Left ventricle myocardium superior (tissue), 1 donor: Measurements from ENCODE around the gene PRIMPOL. TPM values are rescaled to one million over a fixed set of nuclear protein-coding genes. Genes with fewer than 3 reads are reported as not detected.
"Not testable (repeated sequence)": the region's sequence is repeated elsewhere in the genome, so short reads cannot be mapped to it uniquely, and the experiment has no call there.

Source experiments
- ATAC-seq: fragments of 200-7000 bp; cut with Tn5 transposase; one replicate; pipeline ENCODE4 v1.9.1; 2020; ENCODE audit warnings: mild to moderate bottlenecking, moderate library complexity
- DNase-seq: peaks from one replicate; pipeline ENCODE4 v3.0.0-alpha.2; 2020
- intact Hi-C: fragments of 100-400 bp; cut with micrococcal nuclease; formaldehyde crosslinking; loops from one replicate; pipeline ENCODE4 v1.11.0; 2022
- total RNA-seq: library from RNA; stranded (reverse); fragmentation: NEBNext Ultra II Directional; extraction: Animal tissue kit (Norgen Biotek cat#: 25700); gene quantifications from one replicate; pipeline ENCODE4 v1.2.1, GENCODE V29; 2021
- donor health status: DM: no; HTN: yes; CAD: no; lungs with severe emphysema.

PRIMPOL gene
- total RNA-seq, 1 donor from 2014 or later = 11.4 TPM

DNA sequence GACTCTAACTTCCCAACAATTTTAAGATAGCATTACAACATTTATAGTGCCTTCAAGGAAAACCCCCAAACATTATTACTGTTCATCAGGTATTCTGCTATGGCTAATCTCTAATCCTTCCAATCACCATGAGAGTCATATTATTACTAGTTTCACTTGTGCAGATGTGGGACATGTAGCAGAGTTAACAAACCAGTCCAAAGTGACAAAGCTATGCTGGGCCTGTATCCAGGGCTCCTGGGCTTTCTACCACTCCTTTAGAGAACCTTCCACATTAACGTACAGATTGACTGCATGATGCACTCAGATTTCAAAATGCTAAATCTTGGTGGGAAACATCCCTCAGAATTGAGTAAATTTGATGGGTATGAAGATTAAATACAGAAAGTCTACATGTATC is 16.7 kb upstream of the PRIMPOL start:
- DNase-seq = no peak
- ATAC-seq = no peak
- intact Hi-C loops = no loop called here

DNA sequence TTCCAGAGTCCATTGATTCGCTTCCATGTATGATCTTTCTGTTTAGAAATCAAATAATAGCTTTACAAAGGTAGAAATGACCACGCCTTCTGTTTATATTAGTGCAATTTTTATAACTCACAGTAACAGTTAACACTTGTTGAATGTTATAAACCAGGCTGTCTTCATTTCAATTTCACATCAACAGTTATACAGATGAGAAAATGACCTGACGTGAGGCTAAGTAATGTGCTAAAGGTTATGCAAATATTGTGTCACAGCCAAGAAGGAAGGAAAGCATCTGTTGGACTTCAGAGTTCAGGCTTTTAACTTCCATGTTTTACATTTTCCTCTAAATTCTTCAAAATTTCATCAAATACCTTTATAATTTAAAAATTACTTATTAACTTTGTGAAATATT is 14.2 kb upstream of the PRIMPOL start:
- ATAC-seq (no peak), DNase-seq (no peak)
- intact Hi-C loops = no loop called here

DNA sequence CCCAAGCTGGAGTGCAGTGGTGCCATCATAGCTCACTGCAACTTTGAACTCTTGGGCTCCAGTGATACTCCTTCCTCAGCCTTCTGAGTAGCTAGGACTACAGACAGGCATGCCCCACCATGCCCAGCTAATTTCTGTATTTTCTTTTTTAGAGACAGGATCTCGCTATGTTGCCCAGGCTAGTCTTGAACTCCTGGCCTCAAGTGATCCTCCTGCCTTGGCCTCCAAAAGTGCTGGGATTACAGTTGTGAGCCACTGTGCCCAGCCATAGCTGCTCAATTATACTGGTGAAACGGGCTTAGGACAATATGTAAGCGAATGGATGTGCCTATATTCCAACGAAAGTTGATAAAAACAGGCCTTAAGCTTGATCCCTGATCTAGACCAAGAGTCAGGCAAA is 13.4 kb upstream of the PRIMPOL start:
- DNase-seq (no peak), ATAC-seq (no peak)
- intact Hi-C loops = no loop called here

DNA sequence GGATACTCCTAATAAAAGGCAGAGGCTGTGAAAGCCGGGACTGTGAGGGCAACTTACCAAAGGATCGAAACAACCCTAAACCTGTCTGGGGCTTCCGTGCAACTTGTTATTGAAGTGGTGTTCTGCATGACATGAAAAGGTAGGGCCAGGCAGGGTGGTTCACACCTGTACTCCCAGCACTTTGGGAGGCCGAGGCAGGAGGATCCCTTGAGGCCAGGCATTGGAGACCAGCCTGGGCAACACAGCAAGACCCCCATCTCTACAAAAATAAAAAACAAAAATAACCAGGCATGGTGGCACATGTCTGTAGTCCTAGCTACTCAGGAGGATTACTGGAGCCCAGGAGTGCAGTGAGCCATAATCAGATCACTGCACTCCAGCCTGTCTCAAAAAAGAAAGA is 12.6 kb upstream of the PRIMPOL start:
- DNase-seq (no peak), ATAC-seq (no peak)
- intact Hi-C loops = no loop called here

DNA sequence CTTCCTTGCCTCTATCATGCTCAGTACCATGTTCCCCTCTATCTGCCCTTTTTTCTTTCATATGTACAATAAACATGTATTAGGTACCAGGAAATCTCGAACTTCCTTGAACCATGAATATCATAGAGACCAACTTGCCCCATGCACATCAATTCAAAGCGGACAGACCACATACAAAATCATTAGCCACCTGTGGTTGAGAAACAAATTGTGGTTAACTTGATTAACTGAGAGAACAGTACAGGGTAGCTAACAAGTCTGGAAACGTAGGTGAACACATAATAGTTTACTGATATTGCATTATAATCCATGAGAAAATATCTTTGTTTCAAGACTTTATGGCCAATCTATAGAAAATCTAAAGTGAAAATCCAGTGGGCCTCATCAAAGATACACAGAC is 8.5 kb upstream of the PRIMPOL start:
- no peak for DNase-seq
- intact Hi-C loops = no loop called here
- no peak for ATAC-seq

DNA sequence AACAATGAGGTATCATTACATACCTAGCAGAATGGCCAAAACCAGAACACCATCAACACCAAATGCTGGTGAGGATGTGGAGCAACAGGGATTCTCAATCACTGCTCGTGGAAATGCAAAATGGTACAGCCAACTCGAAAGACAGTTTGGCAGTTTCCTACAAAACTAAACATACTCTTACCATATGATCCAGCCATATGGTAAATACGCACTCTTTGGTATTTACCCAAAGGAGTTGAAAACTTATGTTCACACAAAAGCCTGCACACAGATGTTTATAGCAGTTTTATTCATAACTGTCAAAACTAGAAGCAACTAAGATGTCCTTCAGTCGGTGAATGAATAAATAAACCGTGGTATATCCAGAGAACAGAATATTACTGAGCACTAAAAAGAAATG is 8.1 kb upstream of the PRIMPOL start:
- intact Hi-C loops = no loop called here
- ATAC-seq (no peak), DNase-seq (no peak)

DNA sequence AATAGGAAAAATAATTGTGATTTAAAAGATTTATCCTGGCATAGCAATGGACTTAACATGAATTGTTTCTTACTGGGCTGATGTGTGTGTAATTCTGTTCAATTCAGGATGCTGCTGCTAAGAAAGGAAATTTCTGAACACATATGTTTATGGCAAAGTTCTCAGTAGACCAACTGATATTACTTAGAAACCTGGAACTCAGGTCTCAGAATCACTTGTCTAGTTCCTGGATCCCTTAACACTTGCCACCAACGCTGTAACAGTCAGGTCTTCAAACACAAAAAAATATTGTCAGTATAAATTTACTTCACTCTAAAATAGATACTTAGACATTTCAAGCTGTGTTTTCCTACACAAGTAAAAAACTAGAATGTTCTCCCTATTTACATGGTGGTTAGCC is 5.8 kb upstream of the PRIMPOL start:
- intact Hi-C loops = no loop called here
- ATAC-seq (no peak), DNase-seq (no peak)

DNA sequence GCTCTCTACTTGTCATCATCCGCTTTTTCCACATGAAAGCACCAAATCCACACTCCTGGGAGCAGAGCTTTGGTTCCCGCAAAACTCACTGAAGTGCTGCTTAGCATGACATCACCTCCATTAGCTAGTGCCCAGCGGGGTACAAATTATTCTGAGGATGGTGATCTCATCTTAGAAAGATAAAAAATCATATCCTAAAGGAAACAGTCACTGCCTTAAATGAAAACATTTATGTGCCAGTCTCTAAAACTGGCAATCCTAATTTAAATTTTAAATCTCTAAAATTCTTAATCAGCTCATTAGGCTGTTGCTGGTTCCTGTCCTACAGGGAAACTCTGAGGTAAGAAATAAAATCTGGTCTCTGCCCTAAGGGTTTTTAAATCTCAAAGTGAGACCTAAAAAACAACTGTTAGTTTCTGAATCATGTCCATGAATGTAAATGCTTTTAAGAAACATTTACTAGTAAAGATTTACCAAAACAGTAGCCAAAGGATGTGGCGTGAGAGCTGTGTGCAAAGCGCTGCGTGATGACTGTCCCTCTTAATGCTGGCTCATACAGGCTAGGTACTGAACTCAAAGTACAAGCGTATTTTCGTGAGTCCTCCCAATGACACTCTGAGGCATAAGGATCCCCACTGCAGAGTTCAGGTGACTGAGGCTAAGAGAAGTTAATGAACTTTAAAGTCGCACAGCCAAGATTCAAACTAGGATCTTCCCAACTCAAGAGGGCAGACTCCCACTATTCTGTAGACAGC is 4.8 kb upstream of the PRIMPOL start:
- DNase-seq = no peak
- intact Hi-C loops = no loop called here
- ATAC-seq = no peak

DNA sequence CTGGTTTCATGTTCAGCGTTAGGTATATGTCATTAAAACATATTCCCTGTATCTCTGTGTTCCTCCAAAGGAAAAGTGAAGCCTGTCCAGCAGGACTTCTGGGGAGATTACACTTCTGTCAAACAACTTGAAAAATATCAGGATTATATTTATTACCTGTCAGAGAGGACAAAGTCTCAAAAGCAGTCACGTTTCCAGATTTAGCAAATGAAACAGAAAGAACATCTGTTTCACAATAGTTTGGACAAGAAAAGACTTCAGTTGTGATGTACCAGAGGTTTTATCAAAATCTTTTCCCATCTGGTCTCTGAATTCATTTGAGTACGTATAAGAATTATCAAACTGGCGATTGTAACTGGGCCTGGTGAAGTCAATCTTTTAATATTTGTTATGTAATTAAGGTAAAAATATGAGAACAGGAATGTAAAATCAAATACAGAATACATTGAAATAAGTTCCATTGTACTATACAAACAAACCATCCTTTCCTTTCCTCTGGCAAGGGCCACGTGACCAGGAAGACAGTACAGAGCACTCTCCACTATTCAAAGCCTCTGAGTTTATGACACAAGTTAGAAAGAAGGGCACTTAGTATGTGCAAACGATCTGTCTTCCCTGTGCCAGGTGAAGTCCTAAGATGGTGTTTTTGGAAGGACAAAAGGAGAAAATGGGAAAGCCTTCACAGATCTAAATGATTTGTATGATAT is 3.5 kb upstream of the PRIMPOL start:
- DNase-seq (no peak), ATAC-seq (no peak)
- intact Hi-C loops = no loop called here

DNA sequence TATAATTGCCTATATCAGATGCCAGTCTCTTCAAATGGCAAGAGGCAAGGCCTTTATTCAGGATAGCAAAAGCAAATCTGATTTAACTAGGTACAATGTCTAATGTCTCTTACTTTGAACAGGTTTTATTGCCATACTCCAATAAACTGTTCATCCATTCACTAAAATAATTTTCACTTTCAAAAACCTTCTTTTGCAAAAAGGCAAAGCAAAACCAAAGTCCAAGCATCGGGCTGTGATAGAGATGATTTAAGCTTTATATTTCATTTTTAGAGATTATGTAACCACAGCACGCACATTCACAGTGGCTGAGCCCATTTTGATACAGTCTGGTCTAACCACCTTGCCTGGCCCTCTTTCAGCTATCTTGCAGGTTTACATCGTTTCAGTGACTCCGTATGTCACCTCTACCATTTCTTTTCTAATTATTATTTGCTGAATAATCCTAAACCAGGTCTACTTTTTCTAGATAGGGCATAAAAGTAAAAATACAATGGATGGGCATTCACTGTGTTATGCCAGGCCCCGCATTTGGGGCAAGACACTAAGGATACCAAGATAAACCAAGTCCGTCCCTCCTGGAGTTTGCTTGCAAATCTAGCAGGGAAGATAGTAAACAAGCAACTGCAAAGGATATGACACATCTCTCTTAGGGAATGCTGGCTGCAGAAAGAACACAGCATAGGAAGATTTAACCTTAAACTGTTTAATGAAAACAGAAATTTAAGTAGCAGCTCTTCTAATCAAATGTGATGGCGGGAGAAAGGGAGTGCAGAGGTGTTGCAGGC is 2.1 kb upstream of the PRIMPOL start:
- intact Hi-C loops = no loop called here
- DNase-seq = no peak
- ATAC-seq = no peak

DNA sequence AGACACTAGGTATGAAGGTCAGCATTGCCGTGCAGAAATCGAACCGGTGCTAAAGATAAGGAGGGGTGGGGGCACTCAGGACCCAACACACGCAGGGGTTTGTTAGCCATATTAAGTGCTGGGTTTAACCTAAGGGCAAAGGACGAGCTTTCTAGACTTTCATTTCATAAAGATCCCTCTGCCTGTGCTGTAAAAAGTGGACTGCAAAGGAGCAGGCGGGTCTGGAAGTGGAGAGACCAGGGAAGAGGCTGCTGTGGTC is 1.6 kb upstream of the PRIMPOL start:
- DNase-seq = no peak
- ATAC-seq = no peak
- intact Hi-C loops = no loop called here

DNA sequence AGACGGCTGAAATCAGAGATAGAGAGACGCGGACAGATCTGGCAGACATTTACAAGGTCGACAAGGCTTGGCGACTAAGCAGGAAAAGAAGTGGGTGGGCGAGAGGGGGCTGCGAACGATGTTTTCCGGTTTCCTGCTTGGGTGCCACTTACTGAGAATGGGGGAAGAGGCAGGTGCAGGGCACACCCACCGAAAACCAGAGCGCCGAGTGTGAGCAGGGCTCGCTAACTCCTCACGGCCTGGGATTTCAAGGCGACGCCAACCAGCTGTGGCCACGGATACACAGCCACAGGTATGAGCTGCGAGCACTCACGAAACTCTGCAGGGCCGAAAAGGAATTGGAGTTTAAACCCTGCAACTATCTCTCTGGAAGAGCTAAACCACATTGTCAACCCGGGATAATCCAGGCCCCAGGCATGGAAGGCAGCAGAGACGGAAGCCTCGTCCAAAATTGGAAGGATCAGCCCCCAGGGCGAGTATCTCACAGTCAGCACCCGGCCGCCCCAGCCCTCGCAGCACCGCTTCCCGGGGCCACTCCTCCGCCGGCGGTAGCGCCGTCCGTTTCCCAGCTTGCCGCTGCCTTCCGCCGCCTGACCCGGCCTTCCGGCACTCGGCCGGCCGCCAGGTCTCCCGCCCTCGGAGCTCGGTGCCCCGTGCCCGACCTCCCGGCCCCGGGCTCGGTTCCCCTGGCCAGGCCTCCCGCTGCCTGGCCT is 1.1 kb upstream of the PRIMPOL start:
- peak; percentile 70 for ATAC-seq
- intact Hi-C loops = no loop called here
- peak; percentile 84 for DNase-seq

DNA sequence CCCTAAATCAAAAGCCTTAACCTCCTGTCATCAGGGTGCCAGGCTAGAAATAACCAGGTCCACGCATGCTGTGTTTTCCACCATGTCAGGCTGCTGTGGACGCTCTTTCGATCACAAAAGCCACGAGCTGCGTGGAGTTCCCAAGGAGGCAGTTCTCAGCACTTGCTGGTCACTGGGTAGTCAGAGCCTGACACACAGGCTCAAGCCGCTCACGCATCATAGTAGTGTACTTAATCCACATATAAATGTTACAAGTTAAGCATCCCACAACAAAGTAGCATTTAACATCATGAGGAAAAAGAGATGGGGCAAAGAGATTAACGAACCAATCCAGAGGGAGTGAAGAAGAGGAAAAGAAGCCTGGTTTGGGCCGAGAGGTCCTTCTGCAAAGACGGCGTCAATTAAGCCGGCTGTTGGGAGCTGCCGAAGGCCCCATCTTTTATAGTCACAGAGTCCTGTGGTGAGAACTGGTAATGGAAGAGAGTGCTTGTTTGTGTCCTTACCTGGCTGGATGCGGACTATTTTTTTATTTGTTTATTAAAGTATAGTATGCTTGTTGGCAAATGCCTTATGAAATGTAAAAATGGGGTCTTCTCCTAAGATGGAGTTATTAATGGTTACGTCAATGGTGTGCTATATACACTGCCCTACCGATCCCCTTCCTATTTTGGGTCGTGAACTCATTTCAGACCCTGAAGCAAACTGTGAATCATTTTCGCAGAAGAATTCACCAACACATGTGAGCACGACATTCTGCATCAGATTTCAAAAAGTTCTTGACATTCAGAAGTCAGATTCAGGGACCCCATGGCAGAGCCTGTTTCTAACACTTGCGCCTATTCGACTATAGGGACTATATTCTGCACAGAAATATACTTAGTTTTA is 675 bp downstream of the PRIMPOL start:
- intact Hi-C loops = no loop called here
- DNase-seq (no peak), ATAC-seq (peak; percentile 7)

DNA sequence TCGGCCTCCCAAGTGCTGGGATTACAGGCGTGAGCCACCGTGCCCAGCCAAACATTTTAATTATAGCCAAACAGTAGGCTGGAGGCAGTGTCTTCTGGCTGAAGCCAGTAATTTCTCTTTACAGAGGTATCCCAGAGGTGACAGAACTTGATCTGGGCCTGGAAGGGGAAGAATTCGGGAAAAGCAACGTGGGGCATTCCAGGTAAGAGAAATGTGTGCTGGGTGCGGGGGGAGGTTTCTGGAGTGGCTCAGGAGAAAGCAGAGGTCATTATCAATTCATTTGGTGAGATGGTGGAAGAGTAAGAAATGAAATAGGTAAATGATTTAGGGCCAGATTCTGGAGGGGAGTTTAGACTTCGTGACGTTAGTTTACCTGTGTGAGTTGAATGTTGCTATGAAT is 2.4 kb downstream of the PRIMPOL start:
- ATAC-seq = no peak
- no peak for DNase-seq
- intact Hi-C loops = no loop called here

DNA sequence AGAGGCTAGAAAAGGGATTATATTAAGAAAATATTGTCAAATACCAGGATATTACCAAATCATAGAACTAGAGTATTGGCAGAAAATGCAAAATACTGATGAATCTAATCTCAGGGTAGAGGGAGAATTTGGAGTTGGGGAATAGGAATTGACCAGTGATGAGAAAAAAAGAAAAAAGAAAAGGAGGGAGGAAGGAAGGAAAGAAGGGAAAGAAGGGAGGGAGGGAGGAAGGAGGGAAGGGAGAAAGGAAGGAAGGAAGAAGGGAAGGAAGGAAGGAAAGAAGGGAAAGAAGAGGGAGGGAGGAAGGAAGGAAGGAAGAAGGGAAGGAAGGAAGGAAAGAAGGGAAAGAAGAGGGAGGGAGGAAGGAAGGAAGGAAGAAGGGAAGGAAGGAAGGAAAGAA is 3.1 kb downstream of the PRIMPOL start:
- DNase-seq, intact Hi-C loops, ATAC-seq: not testable (repeated sequence)

DNA sequence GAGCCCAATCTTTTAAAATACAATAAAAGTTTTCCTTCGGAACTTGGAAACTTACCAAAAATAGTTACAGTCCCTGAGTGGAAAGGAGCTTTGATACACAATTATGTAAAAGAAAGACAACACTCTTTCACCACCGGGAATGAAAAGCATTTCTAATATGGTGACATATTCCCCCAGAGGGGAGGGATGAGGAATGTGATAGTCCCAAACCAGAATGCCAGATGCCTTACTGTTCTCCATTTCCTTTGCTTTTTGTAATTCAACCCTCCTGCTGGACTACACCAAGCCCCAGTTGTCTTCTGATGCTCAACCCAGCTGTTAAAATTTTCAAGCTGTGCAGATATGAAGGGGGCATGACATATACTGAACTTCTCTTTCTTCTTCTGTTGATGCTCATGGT is 4.1 kb downstream of the PRIMPOL start:
- DNase-seq = no peak
- ATAC-seq = no peak
- intact Hi-C loops = no loop called here

DNA sequence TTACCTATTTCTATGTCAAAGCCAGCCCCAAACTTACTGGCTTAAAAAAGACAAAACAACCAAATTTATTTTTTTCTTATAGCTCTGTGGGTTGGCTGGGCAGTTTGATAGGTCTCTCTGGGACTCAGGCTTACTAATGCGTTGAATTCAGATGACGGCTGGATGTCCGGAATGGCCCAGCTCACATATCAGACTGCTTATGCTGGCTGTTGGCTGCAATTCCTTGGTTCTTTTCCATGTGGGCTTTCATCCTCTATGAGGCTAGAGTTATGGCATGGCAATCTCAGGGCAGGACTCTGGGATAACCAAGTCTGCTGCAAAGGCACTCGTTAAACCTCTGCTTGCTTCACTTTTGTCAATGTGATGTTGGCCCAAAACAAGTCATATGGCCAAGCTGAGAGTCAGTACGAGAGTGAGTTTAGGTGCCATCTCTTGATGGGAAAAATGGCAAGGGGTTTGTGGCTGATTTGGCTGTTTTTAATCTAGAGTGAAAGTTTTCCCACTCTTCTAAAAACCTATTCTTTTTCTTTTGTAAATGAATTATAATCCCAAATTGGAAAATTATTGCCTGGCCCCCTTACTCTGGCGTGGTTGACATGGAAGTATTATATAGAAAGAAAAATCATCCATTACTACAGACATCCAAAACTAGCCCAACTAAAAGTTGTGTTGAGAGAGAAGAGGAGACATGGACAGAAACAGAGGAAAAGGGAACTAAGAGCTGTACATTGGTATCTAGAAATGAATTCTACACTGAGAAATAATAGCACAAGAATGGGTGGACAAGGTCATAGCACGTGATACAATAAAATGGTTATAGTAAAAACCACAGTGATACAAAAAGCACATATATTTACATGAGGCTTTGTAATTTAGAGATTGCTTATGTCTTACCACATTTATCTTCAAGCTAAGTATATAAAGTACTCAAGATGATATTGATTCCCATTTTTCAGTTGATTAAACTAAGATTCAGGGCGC is 6.6 kb downstream of the PRIMPOL start:
- DNase-seq (peak; percentile 41), ATAC-seq (peak; percentile 96)
- intact Hi-C loops = no loop called here

DNA sequence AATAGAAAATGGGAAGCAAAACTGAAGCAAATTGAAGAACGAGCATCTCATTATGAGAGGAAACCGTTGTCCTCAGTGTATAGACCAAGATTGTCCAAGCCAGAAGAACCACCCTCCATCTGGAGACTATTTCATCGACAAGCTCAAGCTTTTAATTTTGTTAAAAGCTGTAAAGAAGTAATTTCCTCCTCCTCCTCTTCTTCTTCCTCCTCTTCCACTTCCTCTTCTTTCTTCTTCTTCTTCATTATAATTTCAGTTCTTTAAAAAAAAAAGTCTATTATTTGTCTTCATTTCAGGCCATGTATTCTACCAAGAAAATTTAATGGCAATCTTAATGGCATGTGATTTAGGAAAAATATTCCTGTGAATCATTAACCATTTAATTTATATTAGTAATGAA is 7.6 kb downstream of the PRIMPOL start:
- intact Hi-C loops = no loop called here
- ATAC-seq (no peak), DNase-seq (no peak)
